Stimulated activated CD4-positive, alpha-beta T cell treated with anti-CD3 and anti-CD28 coated beads, Interleukin-15, amount 100 ng/mL, for 48 hours (primary cell): ENCODE measurements around the gene MYO7A.

Experiments
- DNase-seq, 2 donors: peaks; one replicate each; pipeline ENCODE4 v3.0.0-alpha.2; 2020; ENCODE audit warnings: low read depth in 2 of 2

Gene MYO7A

DNA sequence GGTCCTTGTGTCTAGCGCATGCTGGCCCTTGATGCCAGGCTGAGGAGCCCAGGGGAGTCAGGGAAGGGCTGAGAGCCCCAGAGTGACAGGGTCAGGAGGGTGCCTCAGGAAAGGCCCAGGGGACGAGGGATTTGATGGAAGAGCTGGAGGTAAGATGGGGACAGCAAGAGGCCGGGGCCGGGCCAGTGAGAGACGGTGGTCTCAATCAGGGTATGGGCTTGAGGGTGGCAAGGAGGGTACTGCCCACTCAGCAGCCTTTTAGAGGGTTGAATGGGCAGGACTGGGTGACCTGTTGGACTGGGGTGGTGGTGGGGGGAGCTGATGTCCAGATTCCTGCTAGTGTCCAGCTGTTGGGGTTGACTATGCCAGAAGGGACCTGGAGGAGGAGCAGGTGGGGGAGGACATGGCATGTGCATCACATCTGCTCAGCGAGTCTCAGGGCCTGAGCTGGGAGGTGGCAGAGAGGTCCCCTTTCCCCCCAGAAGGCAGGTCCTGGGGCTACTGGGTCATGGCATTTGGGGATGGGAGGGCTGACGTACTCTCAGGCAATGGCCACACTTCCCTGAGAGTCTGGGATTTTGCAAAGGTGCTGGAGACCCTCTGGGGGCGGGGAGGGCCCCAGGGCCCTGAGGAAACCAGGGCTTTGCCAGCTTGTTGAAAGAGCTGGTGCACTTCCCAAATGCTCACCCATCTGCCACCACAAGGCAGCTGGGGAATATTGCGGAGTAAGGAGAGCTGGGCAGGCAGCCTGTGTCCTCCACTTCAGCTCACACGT lies 18.4 kb downstream of the MYO7A start:
- no peak for DNase-seq

DNA sequence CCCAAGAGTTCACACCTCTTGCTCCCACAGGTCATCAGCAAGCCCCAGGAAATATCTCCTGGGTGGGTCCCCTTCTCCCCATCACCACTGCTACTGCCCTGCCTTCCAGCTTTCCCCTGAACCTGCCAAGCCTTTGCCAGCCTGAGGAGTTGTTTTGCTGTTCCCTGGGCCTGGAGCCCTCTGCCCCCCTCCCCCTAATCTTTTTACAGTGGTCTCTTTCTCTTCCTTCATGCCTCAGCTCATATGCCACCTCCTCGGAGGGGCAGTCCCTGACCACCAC lies 18.9 kb downstream of the MYO7A start:
- no peak for DNase-seq

DNA sequence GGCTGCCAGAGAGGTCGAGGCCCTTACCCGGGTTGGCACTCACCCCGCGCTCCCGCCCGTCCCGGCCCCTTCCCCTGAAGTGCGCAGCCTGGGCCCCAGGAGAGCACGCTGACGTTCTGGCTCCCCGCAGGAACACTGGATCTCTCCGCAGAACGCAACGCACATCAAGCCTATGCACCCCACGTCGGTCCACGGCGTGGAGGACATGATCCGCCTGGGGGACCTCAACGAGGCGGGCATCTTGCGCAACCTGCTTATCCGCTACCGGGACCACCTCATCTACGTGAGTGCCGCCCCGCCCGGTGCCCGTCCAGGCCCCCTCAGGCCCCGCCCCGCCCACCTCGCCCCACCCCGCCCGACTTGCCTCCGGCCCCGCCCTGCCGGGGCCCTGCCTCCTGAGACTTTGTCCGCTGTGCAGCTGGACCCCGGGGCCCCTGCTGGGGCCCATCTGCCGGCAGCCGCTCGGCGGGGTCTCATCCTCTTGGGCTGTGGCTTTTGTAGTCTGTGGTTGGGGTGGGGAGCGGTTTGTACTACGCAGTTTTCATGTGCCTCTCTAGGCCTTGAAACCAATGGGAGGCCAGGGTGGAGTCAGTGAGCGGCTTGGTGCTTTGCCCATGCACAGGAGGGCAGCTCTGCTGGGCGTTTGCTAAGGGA lies 19.7 kb downstream of the MYO7A start:
- no peak for DNase-seq

DNA sequence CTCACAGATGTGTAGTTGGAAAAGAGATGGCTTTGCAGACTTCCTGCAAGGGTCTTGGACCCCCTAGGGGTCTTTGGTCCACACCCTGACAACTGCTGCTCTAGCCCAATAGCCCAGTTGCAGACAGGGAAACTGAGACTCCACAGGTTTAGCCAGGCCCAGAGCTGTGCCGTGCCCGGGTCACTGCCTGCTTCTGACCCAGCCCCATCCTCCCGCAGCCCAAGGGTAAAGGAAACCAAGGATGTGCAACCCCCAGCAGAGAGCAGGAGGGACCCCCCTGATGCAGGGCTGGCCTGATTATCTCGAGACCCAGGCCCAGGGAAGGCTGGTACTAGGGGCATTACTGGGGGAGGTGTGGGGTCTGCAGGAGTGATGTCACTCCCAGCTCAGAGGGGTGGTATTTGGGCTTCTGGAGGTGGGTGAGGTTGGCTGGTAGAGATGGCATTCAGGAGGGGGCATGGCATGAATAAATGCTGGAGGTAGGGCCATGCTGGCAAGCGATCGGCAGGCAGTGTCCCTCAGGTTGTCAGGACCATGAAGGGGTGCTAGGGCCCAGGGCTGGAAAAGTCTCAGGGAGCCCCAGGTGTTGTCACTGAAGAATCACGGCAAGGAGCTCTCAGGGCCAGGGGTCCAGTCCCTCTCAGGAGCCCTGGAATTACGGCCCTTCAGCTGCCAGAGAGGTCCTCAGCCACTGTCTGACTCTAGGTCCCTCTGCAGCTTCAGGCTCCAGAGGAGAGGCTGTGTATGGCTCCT lies 21.1 kb downstream of the MYO7A start:
- DNase-seq: no peak

- DNase-seq: no peak
These were observed 21.8 kb downstream of the MYO7A start for GRCh38 chr11:77149716-77150392.

GRCh38 chr11:77150836-77151235 lies 22.8 kb downstream of the MYO7A start:
- DNase-seq: no peak

- peak; percentile 47 to 59 for DNase-seq
These were observed 23.9 kb downstream of the MYO7A start for GRCh38 chr11:77151804-77152509.

DNA sequence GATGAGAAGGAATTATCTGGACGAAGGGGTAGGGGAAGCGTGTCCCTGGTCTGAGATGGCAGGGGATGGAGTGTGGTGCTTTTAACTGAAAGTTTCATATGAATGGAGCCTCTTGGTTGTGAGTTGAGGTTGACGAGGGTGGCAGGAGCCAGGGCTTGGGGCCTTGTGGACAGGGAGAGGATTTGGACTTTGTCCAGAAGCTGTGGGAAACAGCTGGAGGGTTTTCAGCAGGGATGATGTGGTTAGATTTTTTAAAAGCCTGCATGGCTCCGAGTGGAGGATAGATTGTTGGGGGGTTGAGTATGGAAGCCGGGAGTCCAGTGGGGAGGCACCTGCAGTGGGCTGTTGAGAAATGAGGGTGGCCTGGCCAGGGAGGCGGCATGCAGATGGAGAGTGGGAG lies 24.8 kb downstream of the MYO7A start:
- DNase-seq: no peak

GRCh38 chr11:77153276-77154185 lies 25.5 kb downstream of the MYO7A start:
- DNase-seq: no peak

- DNase-seq: no peak
These were observed 26.5 kb downstream of the MYO7A start for GRCh38 chr11:77154381-77155081.

GRCh38 chr11:77155082-77155475 lies 27.0 kb downstream of the MYO7A start:
- no peak for DNase-seq

GRCh38 chr11:77155556-77156130 lies 27.6 kb downstream of the MYO7A start:
- DNase-seq: no peak

DNA sequence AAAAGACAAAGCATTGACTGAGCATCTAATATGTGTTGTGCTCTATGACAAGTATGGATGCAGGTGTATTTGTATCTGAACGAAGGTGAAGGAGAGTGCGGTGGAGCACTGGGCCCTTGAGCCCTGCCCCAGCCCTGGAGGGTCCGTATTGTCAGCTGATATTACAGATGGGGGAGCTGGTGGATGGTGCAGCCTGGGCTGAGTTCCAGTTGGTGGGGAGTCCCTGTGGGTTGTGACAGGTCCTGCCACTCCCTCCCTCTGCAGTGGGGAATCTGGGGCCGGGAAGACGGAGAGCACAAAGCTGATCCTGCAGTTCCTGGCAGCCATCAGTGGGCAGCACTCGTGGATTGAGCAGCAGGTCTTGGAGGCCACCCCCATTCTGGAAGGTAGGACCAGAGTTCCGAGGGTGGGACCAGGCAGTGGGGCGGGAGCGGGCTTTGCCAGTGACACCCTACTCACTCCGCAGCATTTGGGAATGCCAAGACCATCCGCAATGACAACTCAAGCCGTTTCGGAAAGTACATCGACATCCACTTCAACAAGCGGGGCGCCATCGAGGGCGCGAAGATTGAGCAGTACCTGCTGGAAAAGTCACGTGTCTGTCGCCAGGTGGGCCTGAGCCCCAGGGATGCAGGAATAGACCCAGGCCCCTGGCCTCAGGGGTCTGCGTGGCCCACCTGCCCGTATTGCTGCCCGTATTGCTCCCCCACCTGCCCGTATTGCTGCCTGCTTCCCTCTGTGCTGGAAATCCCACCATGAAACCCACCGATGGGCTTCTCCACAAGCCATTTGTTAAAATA lies 28.6 kb downstream of the MYO7A start:
- DNase-seq: no peak

- DNase-seq: no peak
These were observed 30.1 kb downstream of the MYO7A start for GRCh38 chr11:77158041-77158695.

DNA sequence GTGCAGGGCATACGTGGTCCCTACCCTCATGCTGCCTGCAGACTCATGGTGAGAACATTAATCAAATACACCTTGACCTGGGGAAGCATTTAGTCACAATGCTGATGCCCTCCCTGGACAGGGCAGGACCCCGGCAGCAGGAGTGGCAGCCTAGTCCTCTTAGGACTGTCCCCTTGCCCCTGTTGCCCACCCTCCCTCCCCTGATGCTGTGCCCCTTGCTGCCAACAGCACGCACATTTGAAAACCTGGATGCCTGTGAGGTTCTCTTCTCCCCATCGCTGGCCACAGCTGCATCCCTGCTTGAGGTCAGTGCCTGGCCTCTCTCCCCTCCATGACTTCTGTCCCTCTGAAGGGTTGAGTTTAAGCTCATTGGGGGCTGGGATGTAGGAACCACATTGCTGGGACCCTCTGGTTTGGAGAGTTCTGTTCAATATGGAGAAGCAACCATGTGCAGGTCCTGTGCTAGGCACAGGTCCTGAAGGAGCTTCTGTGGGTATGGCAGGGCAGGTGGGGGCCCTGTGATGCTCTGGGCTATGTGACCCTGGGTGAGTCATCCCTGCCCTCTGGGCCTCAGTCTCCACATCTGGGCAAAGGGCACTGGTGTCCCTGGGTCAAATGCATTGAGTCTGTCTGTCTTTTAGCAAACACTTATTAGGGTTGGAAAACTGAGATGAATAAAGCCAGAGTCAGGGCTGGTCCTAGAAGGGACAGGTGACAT lies 31.3 kb downstream of the MYO7A start:
- no peak for DNase-seq

DNA sequence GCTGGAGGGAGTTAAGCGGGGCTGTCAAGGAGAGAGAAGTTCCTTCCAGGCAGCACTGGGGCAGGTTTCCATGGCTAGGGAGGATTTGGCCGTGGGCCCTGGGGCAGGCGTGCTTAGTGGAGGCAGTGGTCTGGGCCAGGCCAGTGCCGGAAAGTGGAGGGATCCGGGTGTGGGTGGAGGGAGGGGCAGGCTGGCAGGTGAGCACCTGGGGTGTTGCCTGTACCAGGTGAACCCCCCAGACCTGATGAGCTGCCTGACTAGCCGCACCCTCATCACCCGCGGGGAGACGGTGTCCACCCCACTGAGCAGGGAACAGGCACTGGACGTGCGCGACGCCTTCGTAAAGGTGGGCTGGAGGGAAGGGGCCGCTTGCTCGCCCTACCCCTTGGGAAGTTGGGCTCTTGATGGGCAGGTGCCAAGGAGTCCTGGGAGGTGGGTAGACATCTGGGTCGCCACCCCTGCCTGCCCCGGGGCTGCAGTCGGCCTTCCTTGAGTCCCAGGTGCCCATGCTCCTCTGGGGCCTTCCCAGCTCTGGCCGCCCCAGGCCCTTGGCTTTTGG lies 32.0 kb downstream of the MYO7A start:
- DNase-seq: no peak

DNA sequence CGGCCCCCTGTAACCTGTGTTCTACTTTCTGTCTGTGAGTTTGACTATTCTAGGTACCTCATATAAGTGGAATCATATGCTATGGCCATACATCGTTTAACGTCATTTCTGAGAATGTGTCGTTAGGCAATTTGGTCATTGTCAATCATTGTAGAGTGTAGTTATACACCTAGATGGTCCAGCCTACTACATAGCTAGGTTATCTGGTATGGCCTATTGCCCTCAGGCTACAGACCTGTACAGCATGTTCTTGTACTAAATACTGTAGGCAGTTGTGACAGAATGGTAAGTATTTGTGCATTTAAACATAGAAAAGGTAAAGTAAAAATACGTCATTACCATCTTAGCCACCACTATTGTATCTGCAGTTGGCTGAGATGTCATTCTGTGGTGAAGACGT lies 35.2 kb downstream of the MYO7A start:
- DNase-seq: no peak
